GM21576 (cell line): ENCODE measurements around the gene IGFLR1.

ENCODE experiments used
- ATAC-seq: cut with Tn5 transposase; IDR thresholded peaks from one replicate; pipeline ENCODE4 v1.9.1; 2021; ENCODE audit warnings: mild to moderate bottlenecking, moderate library complexity; ENCODE audit not compliant: unreplicated experiment

IGFLR1 gene

GRCh38 chr19:35742121-35742724 is at the start of gene IGFLR1:
TSS of gene IGFLR1 (minus strand) at chr19:35742452. CDS start at chr19:35741180, 1,272 bp downstream.
- no peak for ATAC-seq

GRCh38 chr19:35791814-35792279 is 49.6 kb upstream of the IGFLR1 start:
- ATAC-seq: no peak

GRCh38 chr19:35790981-35791813 is 48.9 kb upstream of the IGFLR1 start:
- no peak for ATAC-seq

- ATAC-seq: no peak
Measured at GRCh38 chr19:35789978-35790944, 48.0 kb upstream of the IGFLR1 start.

- ATAC-seq: no peak
Measured at GRCh38 chr19:35789195-35789977, 47.1 kb upstream of the IGFLR1 start.

GRCh38 chr19:35788205-35788960 is 46.1 kb upstream of the IGFLR1 start:
- ATAC-seq: no peak

- no peak for ATAC-seq
Measured at GRCh38 chr19:35787227-35787799, 45.1 kb upstream of the IGFLR1 start.

- no peak for ATAC-seq
Measured at GRCh38 chr19:35786299-35787160, 44.3 kb upstream of the IGFLR1 start.

- no peak for ATAC-seq
Measured at GRCh38 chr19:35785339-35785627, 43.0 kb upstream of the IGFLR1 start.

GRCh38 chr19:35784503-35785338 is 42.5 kb upstream of the IGFLR1 start:
- no peak for ATAC-seq

- no peak for ATAC-seq
Measured at GRCh38 chr19:35783469-35784434, 41.5 kb upstream of the IGFLR1 start.

GRCh38 chr19:35782589-35782988 is 40.3 kb upstream of the IGFLR1 start:
- ATAC-seq: no peak

- no peak for ATAC-seq
Measured at GRCh38 chr19:35781650-35782049, 39.4 kb upstream of the IGFLR1 start.

GRCh38 chr19:35780717-35781116 is 38.5 kb upstream of the IGFLR1 start:
- ATAC-seq: no peak

- no peak for ATAC-seq
Measured at GRCh38 chr19:35780058-35780457, 37.8 kb upstream of the IGFLR1 start.

GRCh38 chr19:35779033-35779432 is 36.8 kb upstream of the IGFLR1 start:
- no peak for ATAC-seq

- no peak for ATAC-seq
Measured at GRCh38 chr19:35777961-35778360, 35.7 kb upstream of the IGFLR1 start.
